GM23338 (cell line): Measurements from ENCODE around the gene SH3RF3. TPM values are rescaled to one million over a fixed set of nuclear protein-coding genes. Genes with fewer than 3 reads are reported as not detected.

Source experiments
- ATAC-seq: fragments of 200-7000 bp; cut with Tn5 transposase; 3 replicates; pipeline ENCODE4 v1.9.1; 2020
- DNase-seq: peaks from one replicate; pipeline ENCODE4 v3.0.0-alpha.2; 2015; ENCODE audit warnings: low spot score
- H2AFZ ChIP-seq: fragments of 200-600 bp; sonication (generic); 2 replicates; pipeline ENCODE4 v1.8.0; 2016; ENCODE audit warnings: antibody characterized with exemption, mild to moderate bottlenecking, moderate library complexity
- H3F3A ChIP-seq: fragments of 200-600 bp; sonication (generic); replicated peaks from 2 replicates; pipeline ENCODE4 v1.8.0; 2017; ENCODE audit warnings: antibody characterized with exemption, mixed run types, low read depth
- H3K27ac ChIP-seq: fragments of 200-600 bp; sonication (generic); 2 replicates; pipeline ENCODE4 v1.6.1; 2016; ENCODE audit warnings: low read depth
- H3K27me3 ChIP-seq: fragments of 200-600 bp; sonication (generic); 2 replicates; pipeline ENCODE4 v1.8.0; 2016; ENCODE audit warnings: mild to moderate bottlenecking, mixed run types, moderate library complexity; ENCODE audit not compliant: insufficient read depth
- H3K36me3 ChIP-seq: fragments of 200-600 bp; sonication (generic); 2 replicates; pipeline ENCODE4 v1.8.0; 2016; ENCODE audit warnings: mild to moderate bottlenecking; ENCODE audit not compliant: insufficient read depth
- H3K4me1 ChIP-seq: fragments of 200-600 bp; sonication (generic); 2 replicates; pipeline ENCODE4 v1.8.0; 2016; ENCODE audit warnings: mild to moderate bottlenecking, moderate library complexity; ENCODE audit not compliant: insufficient read depth
- H3K4me2 ChIP-seq: fragments of 200-600 bp; sonication (generic); 2 replicates; pipeline ENCODE4 v1.7.1; 2017; ENCODE audit warnings: mixed run types
- H3K4me3 ChIP-seq: fragments of 200-600 bp; sonication (generic); 2 replicates; pipeline ENCODE4 v1.6.1; 2016; ENCODE audit warnings: mixed run types
- H3K79me2 ChIP-seq: fragments of 200-600 bp; sonication (generic); replicated peaks from 2 replicates; pipeline ENCODE4 v1.8.0; 2017; ENCODE audit warnings: mild to moderate bottlenecking; ENCODE audit not compliant: insufficient read depth
- H3K9me2 ChIP-seq: fragments of 200-600 bp; sonication (generic); 2 replicates; pipeline ENCODE4 v1.8.0; 2017; ENCODE audit not compliant: insufficient read depth
- H4K20me1 ChIP-seq: fragments of 200-600 bp; sonication (generic); replicated peaks from 2 replicates; pipeline ENCODE4 v1.8.0; 2017; ENCODE audit warnings: mild to moderate bottlenecking; ENCODE audit not compliant: insufficient read depth
- H3K27ac Mint-ChIP-seq: 2 replicates; pipeline ENCODE4 v1.8.0; 2020; ENCODE audit warnings: inconsistent platforms, mild to moderate bottlenecking, moderate library complexity, mixed read lengths
- H3K27me3 Mint-ChIP-seq: 3 replicates; pipeline ENCODE4 v1.8.0; 2022; ENCODE audit warnings: low read depth, mild to moderate bottlenecking, moderate library complexity, mixed read lengths, inconsistent platforms; ENCODE audit not compliant: insufficient read depth, poor library complexity
- H3K36me3 Mint-ChIP-seq: 3 replicates; pipeline ENCODE4 v1.8.0; 2021; ENCODE audit warnings: low read depth, mild to moderate bottlenecking, inconsistent platforms, moderate library complexity, mixed read lengths
- H3K4me1 Mint-ChIP-seq: 3 replicates; pipeline ENCODE4 v1.8.0; 2020; ENCODE audit warnings: mild to moderate bottlenecking, inconsistent platforms, mixed read lengths
- H3K4me3 Mint-ChIP-seq: 3 replicates; pipeline ENCODE4 v1.8.0; 2021; ENCODE audit warnings: moderate library complexity, mild to moderate bottlenecking, inconsistent platforms, mixed read lengths
- H3K9me3 Mint-ChIP-seq: 3 replicates; pipeline ENCODE4 v1.8.0; 2020; ENCODE audit warnings: moderate library complexity, mild to moderate bottlenecking, inconsistent platforms, mixed read lengths
- CREB1 ChIP-seq: fragments of 250-450 bp; sonication (Bioruptor Pico); IDR thresholded peaks from 2 replicates; pipeline ENCODE4 v1.5.0; 2020; ENCODE audit warnings: low read depth, mild to moderate bottlenecking, moderate library complexity
- EZH2 ChIP-seq: fragments of 200-600 bp; sonication (generic); IDR thresholded peaks from one replicate; pipeline ENCODE4 v1.8.0; 2017; ENCODE audit warnings: antibody characterized with exemption, mild to moderate bottlenecking, low read depth; ENCODE audit not compliant: unreplicated experiment
- EZH2phosphoT487 ChIP-seq: fragments of 200-600 bp; sonication (generic); IDR thresholded peaks from one replicate; pipeline ENCODE4 v1.8.1; 2018; ENCODE audit warnings: antibody characterized with exemption; ENCODE audit not compliant: unreplicated experiment
- NANOG ChIP-seq: IDR thresholded peaks from 2 replicates; pipeline ENCODE4 v1.6.1; 2016; ENCODE audit warnings: antibody characterized with exemption, borderline replicate concordance
- POLR2AphosphoS5 ChIP-seq: IDR thresholded peaks from 2 replicates; pipeline ENCODE4 v1.6.1; 2016; ENCODE audit warnings: antibody characterized with exemption, low read depth
- STAT1 ChIP-seq: IDR thresholded peaks from one replicate; pipeline ENCODE4 v1.6.1; 2016; ENCODE audit warnings: antibody characterized with exemption; ENCODE audit not compliant: unreplicated experiment
- ZNF114 ChIP-seq: fragments of 250-450 bp; sonication (Bioruptor Pico); IDR thresholded peaks from 2 replicates; pipeline ENCODE4 v1.5.0; 2020; ENCODE audit warnings: mild to moderate bottlenecking, moderate library complexity
- ZNF331 ChIP-seq: fragments of 250-450 bp; sonication (Bioruptor Pico); IDR thresholded peaks from 2 replicates; pipeline ENCODE4 v1.5.0; 2020; ENCODE audit warnings: low read depth, mild to moderate bottlenecking, moderate library complexity
- polyA plus RNA-seq: library from polyadenylated mRNA; unstranded; fragments of >200 nt; fragmentation: Nextera tagmentation; extraction: Ambion mirVana; gene quantifications from 2 replicates; pipeline ENCODE4 v1.2.1, GENCODE V29; 2016
- total RNA-seq: library from RNA; depleted of rRNA; stranded (reverse); fragments of >200 nt; shearing (Covaris generic); gene quantifications from 2 replicates; pipeline ENCODE4 v1.2.3, GENCODE V29; 2014
- TF ChIP-seq, protein P1 (sequence below): IDR thresholded peaks from one replicate; pipeline ENCODE4 v1.6.1; 2018; ENCODE audit warnings: antibody characterized with exemption; ENCODE audit not compliant: unreplicated experiment
- TF ChIP-seq, protein P2 (sequence below): fragments of 250-450 bp; sonication (Bioruptor Pico); IDR thresholded peaks from 2 replicates; pipeline ENCODE4 v1.5.0; 2020; ENCODE audit warnings: mild to moderate bottlenecking, moderate library complexity

SH3RF3 gene
- total and polyA plus RNA-seq, 2 experiments from 2014 or later, result 0.11 to 0.63 TPM

DNA sequence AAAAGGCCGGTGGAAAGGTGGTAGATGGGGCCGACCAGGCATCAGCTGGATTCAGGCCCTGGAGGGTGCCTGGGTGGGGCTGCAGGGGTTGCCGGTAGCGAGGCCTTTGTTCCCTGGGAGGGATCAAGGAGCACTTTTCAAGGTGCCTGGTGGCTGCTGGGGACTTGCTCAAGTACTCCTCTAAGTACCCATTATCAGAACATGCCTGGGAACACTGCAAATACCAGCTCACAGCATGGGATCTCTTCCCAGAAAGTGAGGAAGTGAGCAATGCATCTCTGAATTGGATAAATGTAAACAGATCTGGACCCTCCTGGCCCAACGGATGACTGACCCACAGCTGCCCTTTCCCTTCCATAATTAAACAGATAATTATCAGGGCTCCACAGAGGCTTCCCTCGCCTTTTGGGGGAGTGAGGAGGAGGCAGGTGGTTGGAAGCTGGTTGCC lies 210.5 kb downstream of the SH3RF3 start (continued):
- TF ChIP-seq, protein P1, sequence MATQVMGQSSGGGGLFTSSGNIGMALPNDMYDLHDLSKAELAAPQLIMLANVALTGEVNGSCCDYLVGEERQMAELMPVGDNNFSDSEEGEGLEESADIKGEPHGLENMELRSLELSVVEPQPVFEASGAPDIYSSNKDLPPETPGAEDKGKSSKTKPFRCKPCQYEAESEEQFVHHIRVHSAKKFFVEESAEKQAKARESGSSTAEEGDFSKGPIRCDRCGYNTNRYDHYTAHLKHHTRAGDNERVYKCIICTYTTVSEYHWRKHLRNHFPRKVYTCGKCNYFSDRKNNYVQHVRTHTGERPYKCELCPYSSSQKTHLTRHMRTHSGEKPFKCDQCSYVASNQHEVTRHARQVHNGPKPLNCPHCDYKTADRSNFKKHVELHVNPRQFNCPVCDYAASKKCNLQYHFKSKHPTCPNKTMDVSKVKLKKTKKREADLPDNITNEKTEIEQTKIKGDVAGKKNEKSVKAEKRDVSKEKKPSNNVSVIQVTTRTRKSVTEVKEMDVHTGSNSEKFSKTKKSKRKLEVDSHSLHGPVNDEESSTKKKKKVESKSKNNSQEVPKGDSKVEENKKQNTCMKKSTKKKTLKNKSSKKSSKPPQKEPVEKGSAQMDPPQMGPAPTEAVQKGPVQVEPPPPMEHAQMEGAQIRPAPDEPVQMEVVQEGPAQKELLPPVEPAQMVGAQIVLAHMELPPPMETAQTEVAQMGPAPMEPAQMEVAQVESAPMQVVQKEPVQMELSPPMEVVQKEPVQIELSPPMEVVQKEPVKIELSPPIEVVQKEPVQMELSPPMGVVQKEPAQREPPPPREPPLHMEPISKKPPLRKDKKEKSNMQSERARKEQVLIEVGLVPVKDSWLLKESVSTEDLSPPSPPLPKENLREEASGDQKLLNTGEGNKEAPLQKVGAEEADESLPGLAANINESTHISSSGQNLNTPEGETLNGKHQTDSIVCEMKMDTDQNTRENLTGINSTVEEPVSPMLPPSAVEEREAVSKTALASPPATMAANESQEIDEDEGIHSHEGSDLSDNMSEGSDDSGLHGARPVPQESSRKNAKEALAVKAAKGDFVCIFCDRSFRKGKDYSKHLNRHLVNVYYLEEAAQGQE, result no peak
- no peak for TF ChIP-seq CREB1

DNA sequence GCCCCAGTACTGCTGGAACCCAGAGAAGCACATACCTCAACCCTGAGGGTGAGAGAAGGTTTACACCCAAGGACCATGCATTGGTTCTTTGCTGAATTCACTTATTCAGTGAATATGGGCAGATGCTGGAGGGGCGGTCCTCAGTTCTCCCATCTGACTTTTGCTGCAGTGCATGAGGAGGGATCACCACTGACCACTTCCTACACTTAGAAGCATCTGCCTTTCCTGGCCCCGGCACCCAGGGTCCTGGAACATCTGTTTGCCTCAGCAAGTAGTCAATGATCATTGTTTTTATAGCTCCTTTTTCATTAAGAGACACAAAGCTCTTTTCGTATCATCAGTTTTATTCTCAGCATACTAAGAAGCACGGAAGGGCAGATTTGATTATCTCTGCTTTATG lies 211.4 kb downstream of the SH3RF3 start:
- ATAC-seq (no peak), DNase-seq (no peak)
- Histone ChIP-seq H3K4me1 (no peaks in the 10 kb centered on the region), H3F3A (no peaks in the 10 kb centered on the region), H4K20me1 (no peaks in the 10 kb centered on the region), H3K4me3 (no peak overlapping the region), H3K79me2 (no peaks in the 10 kb centered on the region), H3K36me3 (no peaks in the 10 kb centered on the region), H3K27ac (no peak overlapping the region), H2AFZ (no peak overlapping the region), H3K27me3 (no peaks in the 10 kb centered on the region), H3K9me2 (no peaks in the 10 kb centered on the region), H3K4me2 (no peak overlapping the region)
- Mint-ChIP-seq H3K36me3 (peaks cover 2% of the 10 kb centered on the region; the same call in 1 of the 3 replicates), H3K4me1 (0 out of 3 replicates have a peak, but pooled peaks cover 4% of the 10 kb centered on the region), H3K27me3 (peaks cover 15% of the 10 kb centered on the region), H3K4me3 (no peak overlapping the region), H3K9me3 (peaks cover 13% of the 10 kb centered on the region; the same call in 2 of the 3 replicates), H3K27ac (no peak overlapping the region)
- no peak for TF ChIP-seq POLR2AphosphoS5
- no peak for TF ChIP-seq NANOG
- TF ChIP-seq, protein P1, result no peak
- no peak for TF ChIP-seq ZNF331 (CRISPR knock-in tag)
- TF ChIP-seq ZNF114 (CRISPR knock-in tag), result no peak
- TF ChIP-seq EZH2, result no peak
- TF ChIP-seq, protein P2, sequence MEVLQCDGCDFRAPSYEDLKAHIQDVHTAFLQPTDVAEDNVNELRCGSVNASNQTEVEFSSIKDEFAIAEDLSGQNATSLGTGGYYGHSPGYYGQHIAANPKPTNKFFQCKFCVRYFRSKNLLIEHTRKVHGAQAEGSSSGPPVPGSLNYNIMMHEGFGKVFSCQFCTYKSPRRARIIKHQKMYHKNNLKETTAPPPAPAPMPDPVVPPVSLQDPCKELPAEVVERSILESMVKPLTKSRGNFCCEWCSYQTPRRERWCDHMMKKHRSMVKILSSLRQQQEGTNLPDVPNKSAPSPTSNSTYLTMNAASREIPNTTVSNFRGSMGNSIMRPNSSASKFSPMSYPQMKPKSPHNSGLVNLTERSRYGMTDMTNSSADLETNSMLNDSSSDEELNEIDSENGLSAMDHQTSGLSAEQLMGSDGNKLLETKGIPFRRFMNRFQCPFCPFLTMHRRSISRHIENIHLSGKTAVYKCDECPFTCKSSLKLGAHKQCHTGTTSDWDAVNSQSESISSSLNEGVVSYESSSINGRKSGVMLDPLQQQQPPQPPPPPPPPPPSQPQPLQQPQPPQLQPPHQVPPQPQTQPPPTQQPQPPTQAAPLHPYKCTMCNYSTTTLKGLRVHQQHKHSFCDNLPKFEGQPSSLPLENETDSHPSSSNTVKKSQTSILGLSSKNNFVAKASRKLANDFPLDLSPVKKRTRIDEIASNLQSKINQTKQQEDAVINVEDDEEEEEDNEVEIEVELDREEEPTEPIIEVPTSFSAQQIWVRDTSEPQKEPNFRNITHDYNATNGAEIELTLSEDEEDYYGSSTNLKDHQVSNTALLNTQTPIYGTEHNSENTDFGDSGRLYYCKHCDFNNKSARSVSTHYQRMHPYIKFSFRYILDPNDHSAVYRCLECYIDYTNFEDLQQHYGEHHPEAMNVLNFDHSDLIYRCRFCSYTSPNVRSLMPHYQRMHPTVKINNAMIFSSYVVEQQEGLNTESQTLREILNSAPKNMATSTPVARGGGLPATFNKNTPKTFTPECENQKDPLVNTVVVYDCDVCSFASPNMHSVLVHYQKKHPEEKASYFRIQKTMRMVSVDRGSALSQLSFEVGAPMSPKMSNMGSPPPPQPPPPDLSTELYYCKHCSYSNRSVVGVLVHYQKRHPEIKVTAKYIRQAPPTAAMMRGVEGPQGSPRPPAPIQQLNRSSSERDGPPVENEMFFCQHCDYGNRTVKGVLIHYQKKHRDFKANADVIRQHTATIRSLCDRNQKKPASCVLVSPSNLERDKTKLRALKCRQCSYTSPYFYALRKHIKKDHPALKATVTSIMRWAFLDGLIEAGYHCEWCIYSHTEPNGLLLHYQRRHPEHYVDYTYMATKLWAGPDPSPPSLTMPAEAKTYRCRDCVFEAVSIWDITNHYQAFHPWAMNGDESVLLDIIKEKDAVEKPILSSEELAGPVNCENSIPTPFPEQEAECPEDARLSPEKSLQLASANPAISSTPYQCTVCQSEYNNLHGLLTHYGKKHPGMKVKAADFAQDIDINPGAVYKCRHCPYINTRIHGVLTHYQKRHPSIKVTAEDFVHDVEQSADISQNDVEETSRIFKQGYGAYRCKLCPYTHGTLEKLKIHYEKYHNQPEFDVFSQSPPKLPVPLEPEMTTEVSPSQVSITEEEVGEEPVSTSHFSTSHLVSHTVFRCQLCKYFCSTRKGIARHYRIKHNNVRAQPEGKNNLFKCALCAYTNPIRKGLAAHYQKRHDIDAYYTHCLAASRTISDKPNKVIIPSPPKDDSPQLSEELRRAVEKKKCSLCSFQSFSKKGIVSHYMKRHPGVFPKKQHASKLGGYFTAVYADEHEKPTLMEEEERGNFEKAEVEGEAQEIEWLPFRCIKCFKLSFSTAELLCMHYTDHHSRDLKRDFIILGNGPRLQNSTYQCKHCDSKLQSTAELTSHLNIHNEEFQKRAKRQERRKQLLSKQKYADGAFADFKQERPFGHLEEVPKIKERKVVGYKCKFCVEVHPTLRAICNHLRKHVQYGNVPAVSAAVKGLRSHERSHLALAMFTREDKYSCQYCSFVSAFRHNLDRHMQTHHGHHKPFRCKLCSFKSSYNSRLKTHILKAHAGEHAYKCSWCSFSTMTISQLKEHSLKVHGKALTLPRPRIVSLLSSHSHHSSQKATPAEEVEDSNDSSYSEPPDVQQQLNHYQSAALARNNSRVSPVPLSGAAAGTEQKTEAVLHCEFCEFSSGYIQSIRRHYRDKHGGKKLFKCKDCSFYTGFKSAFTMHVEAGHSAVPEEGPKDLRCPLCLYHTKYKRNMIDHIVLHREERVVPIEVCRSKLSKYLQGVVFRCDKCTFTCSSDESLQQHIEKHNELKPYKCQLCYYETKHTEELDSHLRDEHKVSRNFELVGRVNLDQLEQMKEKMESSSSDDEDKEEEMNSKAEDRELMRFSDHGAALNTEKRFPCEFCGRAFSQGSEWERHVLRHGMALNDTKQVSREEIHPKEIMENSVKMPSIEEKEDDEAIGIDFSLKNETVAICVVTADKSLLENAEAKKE, result no peak
- TF ChIP-seq CREB1, result no peak
- TF ChIP-seq STAT1, result no peak
- TF ChIP-seq EZH2phosphoT487, result no peak
